Endothelial cell of umbilical vein (primary cell): ENCODE data around the gene CIB4. TPM values are rescaled to one million over a fixed set of nuclear protein-coding genes. Genes with fewer than 3 reads are reported as not detected.

Experiments
- BruUV-seq: library from RNA; stranded (reverse); fragments of 400-500 nt; replicated peaks from 2 replicates; lab custom pipeline; 2021; lab: Mats Ljungman, UMichigan
- CTCF ChIA-PET: fragments of 300-600, 350-600 bp; sonication (Branson Sonifier 250); formaldehyde crosslinking; loops from one replicate; lab custom pipeline; 2021; ENCODE audit warnings: antibody characterized with exemption, inconsistent platforms; lab: Charles Lee
- POLR2A ChIA-PET: fragments of 300-600, 350-600 bp; sonication (Branson Sonifier 250); formaldehyde crosslinking; loops from one replicate; lab custom pipeline; 2021; ENCODE audit warnings: antibody characterized with exemption, inconsistent platforms; lab: Charles Lee
- DNase-seq: peaks from one replicate; pipeline ENCODE4 v3.0.0-alpha.2; 2011; ENCODE audit warnings: low read depth, low spot score
- FAIRE-seq: peaks from 2 replicates; lab custom pipeline; 2011; peaks lifted over from hg19 to GRCh38; lab: Jason Lieb, UNC
- H2AFZ ChIP-seq: 2 replicates; pipeline ENCODE4 v1.6.0; 2012; ENCODE audit warnings: low read depth, low read length, control low read depth, inconsistent platforms
- H3K27ac ChIP-seq: 2 replicates; pipeline ENCODE4 v1.5.1; 2011; ENCODE audit warnings: low read depth, mild to moderate bottlenecking, control low read depth, low read length, moderate library complexity; ENCODE audit not compliant: insufficient read depth
- H3K27me3 ChIP-seq, 2 experiments: 2 replicates each; pipeline versions ENCODE4 v1.6.0 to v1.6.1; 2011; ENCODE audit warnings: low read length in 2 of 2, mixed read lengths in 1 of 2; ENCODE audit not compliant: control insufficient read depth in 2 of 2, insufficient read depth in 2 of 2
- H3K36me3 ChIP-seq, 2 experiments: 2 replicates in 1 of 2; 3 replicates in 1 of 2; pipeline ENCODE4 v1.5.1; 2011; ENCODE audit warnings: low read length in 2 of 2, mild to moderate bottlenecking in 1 of 2, moderate library complexity in 1 of 2; ENCODE audit not compliant: control insufficient read depth in 2 of 2, insufficient read depth in 2 of 2; ENCODE audit errors: extremely low read depth in 1 of 2
- H3K4me1 ChIP-seq: 3 replicates; pipeline ENCODE4 v1.5.1; 2011; ENCODE audit warnings: mild to moderate bottlenecking, low read length; ENCODE audit not compliant: control insufficient read depth, insufficient read depth; ENCODE audit errors: extremely low read depth
- H3K4me2 ChIP-seq: 2 replicates; pipeline ENCODE4 v1.6.1; 2011; ENCODE audit warnings: low read length, control low read depth, mixed read lengths; ENCODE audit not compliant: insufficient read depth
- H3K4me3 ChIP-seq, 3 experiments: fragments of 200-600 bp in 1 of 3; sonication (generic), shearing (Covaris generic) in 1 of 3; replicated peaks in 1 of 3; 2 replicates each; pipeline ENCODE4 v1.5.1; 2011 to 2016; ENCODE audit warnings: control low read depth in 3 of 3, low read length in 3 of 3, mild to moderate bottlenecking in 2 of 3, inconsistent platforms in 1 of 3, low read depth in 1 of 3, moderate library complexity in 1 of 3; ENCODE audit not compliant: insufficient read depth in 1 of 3
- H3K79me2 ChIP-seq: 2 replicates; pipeline ENCODE4 v1.6.0; 2012; ENCODE audit warnings: low read length, inconsistent platforms; ENCODE audit not compliant: control insufficient read depth, insufficient read depth
- H3K9ac ChIP-seq: replicated peaks from 2 replicates; pipeline ENCODE3; 2011; ENCODE audit warnings: low read length, control low read depth; ENCODE audit not compliant: insufficient read depth; ENCODE audit errors: extremely low read depth
- H3K9me1 ChIP-seq: replicated peaks from 3 replicates; pipeline ENCODE4 v1.6.0; 2011; ENCODE audit warnings: mild to moderate bottlenecking, low read length; ENCODE audit not compliant: control insufficient read depth, insufficient read depth; ENCODE audit errors: extremely low read depth
- H3K9me3 ChIP-seq: replicated peaks from 2 replicates; pipeline ENCODE4 v1.5.1; 2012; ENCODE audit warnings: low read length, inconsistent platforms; ENCODE audit not compliant: control insufficient read depth, insufficient read depth
- H4K20me1 ChIP-seq: replicated peaks from 2 replicates; pipeline ENCODE3; 2011; ENCODE audit warnings: mild to moderate bottlenecking, low read length; ENCODE audit not compliant: control insufficient read depth, insufficient read depth; ENCODE audit errors: extremely low read depth
- EZH2 ChIP-seq: IDR thresholded peaks from 2 replicates; pipeline ENCODE4 v1.6.1; 2012; ENCODE audit warnings: borderline replicate concordance, low read depth, mild to moderate bottlenecking, moderate library complexity, low read length, inconsistent platforms; ENCODE audit not compliant: severe bottlenecking
- FOS ChIP-seq: IDR thresholded peaks from 2 replicates; pipeline ENCODE4 v1.6.1; 2011; ENCODE audit warnings: mild to moderate bottlenecking, low read length, moderate library complexity, borderline replicate concordance; ENCODE audit not compliant: insufficient read depth
- JUN ChIP-seq: IDR thresholded peaks from 2 replicates; pipeline ENCODE4 v1.6.1; 2011; ENCODE audit warnings: borderline replicate concordance, low read depth; ENCODE audit not compliant: insufficient read length, insufficient read depth
- MYC ChIP-seq: IDR thresholded peaks from one replicate; pipeline ENCODE4 v1.6.1; 2011; ENCODE audit warnings: mild to moderate bottlenecking, low read depth, low read length
- POLR2A ChIP-seq: IDR thresholded peaks from 2 replicates; pipeline ENCODE4 v1.6.1; 2012; ENCODE audit warnings: low read depth, mild to moderate bottlenecking, control low read depth, low read length
- dilution Hi-C: fragments of 300-500 bp; cut with MboI; formaldehyde crosslinking; loops from one replicate; pipeline ENCODE4 v1.15.0; 2019; ENCODE audit warnings: low sequenced_read_pairs; ENCODE audit not compliant: extremely low pct_ligation_motif_present
- intact Hi-C: fragments of 100-400 bp; cut with micrococcal nuclease; formaldehyde crosslinking; loops from one replicate; pipeline ENCODE4 v1.10.0; 2022
- polyA plus RNA-seq, 4 experiments: library from polyadenylated mRNA; depleted of rRNA in 3 of 4; stranded (reverse) in 3 of 4; unstranded in 1 of 4; fragments of >200 nt; gene quantifications; 2 replicates each; pipeline versions ENCODE4 v1.2.1 to v1.2.3, GENCODE V29; 2011 to 2012; ENCODE audit warnings: missing spikeins in 1 of 4
- total RNA-seq: library from RNA; stranded (reverse); gene quantifications from 2 replicates; pipeline ENCODE4 v1.2.3, GENCODE V29; 2021
- TF ChIP-seq, protein P1 (sequence below), 2 donors: IDR thresholded peaks; 1 replicate in 1 of 2; 2 replicates in 1 of 2; pipeline ENCODE4 v1.5.1; 2011; ENCODE audit warnings: low read length in 2 of 2, mild to moderate bottlenecking in 2 of 2, moderate library complexity in 2 of 2, control low read depth in 1 of 2, inconsistent platforms in 1 of 2, low read depth in 1 of 2; ENCODE audit not compliant: insufficient read depth in 1 of 2; ENCODE audit errors: extremely low read depth in 1 of 2
- TF ChIP-seq, protein P2 (sequence below): IDR thresholded peaks from 2 replicates; pipeline ENCODE4 v1.6.1; 2011; ENCODE audit not compliant: insufficient read depth, insufficient read length

CIB4 gene
- total and polyA plus RNA-seq, 2 donors (not counting 3 experiments of a cell fraction or from before 2014, with no cell fraction given), result not detected

DNA sequence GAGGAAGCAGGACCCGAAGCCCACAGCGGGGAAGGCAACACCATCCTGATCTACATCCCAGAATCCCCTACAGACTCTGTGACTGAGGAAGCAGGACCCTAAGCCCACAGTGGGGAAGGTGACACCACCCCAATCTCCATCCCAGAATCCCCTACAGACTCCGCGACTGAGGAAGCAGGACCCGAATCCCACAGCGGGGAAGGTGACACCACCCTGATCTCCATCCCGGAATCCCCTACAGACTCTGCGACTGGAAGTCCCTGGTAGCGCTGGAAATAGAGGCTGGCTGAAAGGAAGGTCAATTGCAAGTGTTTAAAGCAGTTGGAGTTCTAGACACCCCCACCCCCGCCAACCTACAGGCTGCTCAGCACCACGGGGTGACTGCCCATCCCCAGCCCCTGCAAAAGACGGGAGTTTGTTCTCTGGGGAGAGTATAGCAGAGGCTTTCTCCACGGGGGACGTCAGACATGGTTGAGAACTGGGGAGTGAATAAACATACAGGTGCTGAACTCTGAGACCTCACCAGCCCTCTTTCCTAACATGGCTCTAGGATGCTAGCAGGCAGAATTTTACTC is 21.0 kb downstream of the CIB4 start:
- intact Hi-C loops, result no loop called here
- no peaks in the 10 kb centered on the region for H4K20me1 ChIP-seq
- CTCF ChIA-PET, result interaction anchor here (2.6 kb wide), 1 partner anchor 14 kb away, joined by 10 read pairs; no protein-coding TSS in a partner anchor
- H3K27ac ChIP-seq, result no peak overlapping the region
- no peak overlapping the region for H2AFZ ChIP-seq
- dilution Hi-C loops, result no loop called here
- BruUV-seq, result no TSS peak
- H3K4me2 ChIP-seq, result no peak overlapping the region
- no peak overlapping the region for H3K9ac ChIP-seq
- POLR2A ChIA-PET, result no interaction called here
- no peaks in the 10 kb centered on the region for H3K9me3 ChIP-seq
- no peaks in the 10 kb centered on the region for H3K9me1 ChIP-seq
- H3K79me2 ChIP-seq, result no peaks in the 10 kb centered on the region
- H3K36me3 ChIP-seq, result no peaks in the 10 kb centered on the region
- DNase-seq, result no peak
- H3K27me3 ChIP-seq, result peaks cover 12 to 22% of the 10 kb centered on the region in 2 experiments
- TF ChIP-seq JUN (no peak), EZH2 (peak; percentile 38)
- TF ChIP-seq, protein P1, sequence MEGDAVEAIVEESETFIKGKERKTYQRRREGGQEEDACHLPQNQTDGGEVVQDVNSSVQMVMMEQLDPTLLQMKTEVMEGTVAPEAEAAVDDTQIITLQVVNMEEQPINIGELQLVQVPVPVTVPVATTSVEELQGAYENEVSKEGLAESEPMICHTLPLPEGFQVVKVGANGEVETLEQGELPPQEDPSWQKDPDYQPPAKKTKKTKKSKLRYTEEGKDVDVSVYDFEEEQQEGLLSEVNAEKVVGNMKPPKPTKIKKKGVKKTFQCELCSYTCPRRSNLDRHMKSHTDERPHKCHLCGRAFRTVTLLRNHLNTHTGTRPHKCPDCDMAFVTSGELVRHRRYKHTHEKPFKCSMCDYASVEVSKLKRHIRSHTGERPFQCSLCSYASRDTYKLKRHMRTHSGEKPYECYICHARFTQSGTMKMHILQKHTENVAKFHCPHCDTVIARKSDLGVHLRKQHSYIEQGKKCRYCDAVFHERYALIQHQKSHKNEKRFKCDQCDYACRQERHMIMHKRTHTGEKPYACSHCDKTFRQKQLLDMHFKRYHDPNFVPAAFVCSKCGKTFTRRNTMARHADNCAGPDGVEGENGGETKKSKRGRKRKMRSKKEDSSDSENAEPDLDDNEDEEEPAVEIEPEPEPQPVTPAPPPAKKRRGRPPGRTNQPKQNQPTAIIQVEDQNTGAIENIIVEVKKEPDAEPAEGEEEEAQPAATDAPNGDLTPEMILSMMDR (IDR thresholded peaks at IDR 0.05; ENCODE audit: extremely low read depth in 1 of 2, insufficient read depth in 1 of 2, low read depth in 1 of 2, low read length in 2 of 2), result no peak
- H3K4me3 ChIP-seq, result no peak overlapping the region
- no peak for FAIRE-seq
- no peaks in the 10 kb centered on the region for H3K4me1 ChIP-seq

DNA sequence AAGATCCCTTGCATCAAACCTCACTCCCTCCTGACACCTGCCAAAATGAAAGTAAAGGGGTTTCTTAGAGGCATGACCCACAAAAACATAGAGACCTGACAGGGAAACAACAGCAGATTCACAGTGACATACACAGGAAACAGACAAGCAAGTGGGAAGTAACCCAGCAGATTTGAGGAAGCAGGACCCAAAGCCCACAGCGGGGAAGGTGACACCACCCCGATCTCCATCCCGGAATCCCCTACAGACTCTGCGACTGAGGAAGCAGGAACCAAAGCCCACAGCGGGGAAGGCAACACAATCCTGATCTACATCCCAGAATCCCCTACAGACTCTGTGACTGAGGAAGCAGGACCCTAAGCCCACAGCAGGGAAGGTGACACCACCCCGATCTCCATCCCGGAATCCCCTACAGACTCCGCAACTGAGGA is 21.6 kb downstream of the CIB4 start:
- H4K20me1 ChIP-seq, result no peaks in the 10 kb centered on the region
- dilution Hi-C loops (no loop called here), intact Hi-C loops (no loop called here)
- no peak for DNase-seq
- H3K27me3 ChIP-seq, result peaks cover 12 to 25% of the 10 kb centered on the region in 2 experiments
- no peak overlapping the region for H3K9ac ChIP-seq
- H3K27ac ChIP-seq, result no peak overlapping the region
- H3K79me2 ChIP-seq, result no peaks in the 10 kb centered on the region
- H3K4me2 ChIP-seq, result no peak overlapping the region
- no peak overlapping the region for H2AFZ ChIP-seq
- BruUV-seq, result no TSS peak
- POLR2A ChIA-PET, result no interaction called here
- peak; percentile 15 for FAIRE-seq
- H3K4me3 ChIP-seq, result no peak overlapping the region
- TF ChIP-seq POLR2A, result no peak
- no peak for TF ChIP-seq EZH2
- TF ChIP-seq MYC, result no peak
- TF ChIP-seq FOS, result no peak
- TF ChIP-seq, protein P2, sequence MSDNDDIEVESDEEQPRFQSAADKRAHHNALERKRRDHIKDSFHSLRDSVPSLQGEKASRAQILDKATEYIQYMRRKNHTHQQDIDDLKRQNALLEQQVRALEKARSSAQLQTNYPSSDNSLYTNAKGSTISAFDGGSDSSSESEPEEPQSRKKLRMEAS, result no peak
- TF ChIP-seq, protein P1 (IDR thresholded peaks at IDR 0.05; ENCODE audit: extremely low read depth in 1 of 2, insufficient read depth in 1 of 2, low read depth in 1 of 2, low read length in 2 of 2), result no peak
- H3K9me3 ChIP-seq, result no peaks in the 10 kb centered on the region
- H3K36me3 ChIP-seq, result no peaks in the 10 kb centered on the region
- no peaks in the 10 kb centered on the region for H3K9me1 ChIP-seq
- CTCF ChIA-PET, result no interaction called here
- no peaks in the 10 kb centered on the region for H3K4me1 ChIP-seq
